GM12878 (cell line): ENCODE measurements around the gene ZMYND11. TPM values are rescaled to one million over a fixed set of nuclear protein-coding genes. Genes with fewer than 3 reads are reported as not detected.

Experiments used
- ATAC-seq: fragments of 200-7000 bp; cut with Tn5 transposase; 3 replicates; pipeline ENCODE4 v1.9.1; 2020; ENCODE audit warnings: mild to moderate bottlenecking, moderate library complexity
- BruUV-seq: library from RNA; stranded (reverse); fragments of 400-500 nt; replicated peaks from 2 replicates; lab custom pipeline; 2021; lab: Mats Ljungman, UMichigan
- CTCF ChIA-PET: fragments of 300-600 bp; sonication (Branson Sonifier 250); formaldehyde crosslinking; extraction: SDS; loops from one replicate; lab custom pipeline; 2021; ENCODE audit warnings: inconsistent platforms; lab: Yijun Ruan, JAX
- POLR2A ChIA-PET: fragments of 350-600 bp; formaldehyde crosslinking; extraction: SDS; loops from one replicate; lab custom pipeline; 2021; ENCODE audit warnings: inconsistent platforms; lab: Charles Lee
- RAD21 ChIA-PET: fragments of 300-600 bp; sonication (Branson Sonifier 250); formaldehyde crosslinking; loops from one replicate; lab custom pipeline; 2023; ENCODE audit warnings: antibody characterized with exemption; ENCODE audit not compliant: unreplicated experiment; lab: Charles Lee
- SMC1A ChIA-PET: fragments of 300-600 bp; sonication (Branson Sonifier 250); formaldehyde crosslinking; loops from one replicate; lab custom pipeline; 2023; ENCODE audit not compliant: unreplicated experiment, uncharacterized antibody; lab: Charles Lee
- DNase-seq: peaks from one replicate; pipeline ENCODE4 v3.0.0-alpha.2; 2011; ENCODE audit warnings: low read depth, low spot score
- FAIRE-seq: peaks from 3 replicates; lab custom pipeline; 2011; peaks lifted over from hg19 to GRCh38; lab: Jason Lieb, UNC
- H2AFZ ChIP-seq: 2 replicates; pipeline ENCODE4 v1.6.0; 2011; ENCODE audit warnings: low read depth, low read length, control low read depth; ENCODE audit not compliant: control insufficient read depth
- H3K27ac ChIP-seq: 2 replicates; pipeline ENCODE4 v1.5.1; 2011; ENCODE audit warnings: control low read depth; ENCODE audit not compliant: control insufficient read depth, insufficient read depth
- H3K27me3 ChIP-seq, 2 experiments: replicated peaks in 1 of 2; 2 replicates each; pipeline versions ENCODE4 v1.6.0 to v1.6.1; 2011; ENCODE audit warnings: low read length in 1 of 2; ENCODE audit not compliant: control insufficient read depth in 2 of 2, insufficient read depth in 2 of 2
- H3K36me3 ChIP-seq, 2 experiments: 2 replicates each; pipeline ENCODE4 v1.5.1; 2011; ENCODE audit warnings: low read length in 1 of 2; ENCODE audit not compliant: control insufficient read depth in 2 of 2, insufficient read depth in 2 of 2
- H3K4me1 ChIP-seq: 2 replicates; pipeline ENCODE4 v1.6.1; 2011; ENCODE audit warnings: mild to moderate bottlenecking, low read length, moderate library complexity, mixed read lengths; ENCODE audit not compliant: control insufficient read depth, insufficient read depth
- H3K4me2 ChIP-seq: 2 replicates; pipeline ENCODE4 v1.6.0; 2011; ENCODE audit warnings: control low read depth; ENCODE audit not compliant: control insufficient read depth, insufficient read depth
- H3K4me3 ChIP-seq: fragments of 200-600 bp; sonication (generic); 2 replicates; pipeline ENCODE4 v1.5.1; 2016
- H3K79me2 ChIP-seq: 2 replicates; pipeline ENCODE4 v1.6.0; 2011; ENCODE audit warnings: low read length; ENCODE audit not compliant: control insufficient read depth, insufficient read depth
- H3K9ac ChIP-seq: 2 replicates; pipeline ENCODE4 v1.8.0; 2011; ENCODE audit warnings: low read length, control low read depth, mixed read lengths; ENCODE audit not compliant: control insufficient read depth, insufficient read depth
- H3K9me3 ChIP-seq: replicated peaks from 3 replicates; pipeline ENCODE4 v1.5.1; 2011; ENCODE audit warnings: mild to moderate bottlenecking, low read length; ENCODE audit not compliant: control insufficient read depth, insufficient read depth
- H4K20me1 ChIP-seq: 2 replicates; pipeline ENCODE4 v1.6.0; 2011; ENCODE audit not compliant: control insufficient read depth, insufficient read depth
- MXI1 ChIP-seq: fragments of 150-350 bp; IDR thresholded peaks from 2 replicates; pipeline ENCODE4 v1.6.1; 2011; ENCODE audit warnings: low read depth, mild to moderate bottlenecking, inconsistent platforms, low read length, improper control_type of control experiment
- MYC ChIP-seq: IDR thresholded peaks from 2 replicates; pipeline ENCODE4 v1.6.1; 2011; ENCODE audit warnings: mild to moderate bottlenecking, low read length, moderate library complexity, inconsistent platforms; ENCODE audit not compliant: insufficient read depth, insufficient replicate concordance, insufficient read length, severe bottlenecking
- PAX8 ChIP-seq: fragments of 450-650 bp; IDR thresholded peaks from 2 replicates; pipeline ENCODE4 v1.6.1; 2017; ENCODE audit warnings: mild to moderate bottlenecking, moderate library complexity
- TBL1XR1 ChIP-seq: IDR thresholded peaks from 2 replicates; pipeline ENCODE4 v1.6.1; 2012; ENCODE audit warnings: low read depth, low read length, improper control_type of control experiment
- ZNF207 ChIP-seq: fragments of 450-650 bp; IDR thresholded peaks from 2 replicates; pipeline ENCODE4 v1.6.1; 2014; ENCODE audit warnings: antibody characterized with exemption, mild to moderate bottlenecking, borderline replicate concordance
- WGBS: methylation state at CpG from one replicate; pipeline ENCODE4 v1.1.6; 2016; ENCODE audit warnings: low lambda C conversion rate; ENCODE audit not compliant: insufficient replicate concordance, insufficient coverage; ENCODE audit errors: missing lambda C conversion rate; 5-methylcytosine and 5-hydroxymethylcytosine counted together
- in situ Hi-C: fragments of 300-500 bp; cut with MboI; formaldehyde crosslinking; loops from 9 replicates; pipeline ENCODE4 v1.14.3; 2018; ENCODE audit warnings: mixed read lengths
- intact Hi-C: fragments of 100-400 bp; cut with micrococcal nuclease; formaldehyde crosslinking; loops from one replicate; pipeline ENCODE4 v1.14.2; 2022; ENCODE audit not compliant: unreplicated experiment
- polyA plus RNA-seq, 11 experiments: library from polyadenylated mRNA; depleted of rRNA in 4 of 11; unstranded in 6 of 11; stranded (reverse) in 5 of 11; fragments of >200 nt; fragmentation: Nextera tagmentation in 4 of 11; fragmentation: Illumina TruSeq in 1 of 11; extraction: Ambion mirVana in 4 of 11; extraction: Trizol in 1 of 11; gene quantifications; 1 replicate in 1 of 11; 2 replicates in 10 of 11; pipeline versions ENCODE4 v1.2.1 to v1.2.3, GENCODE V29; 2011 to 2016; ENCODE audit warnings: inconsistent platforms in 2 of 11, missing spikeins in 2 of 11, low read depth in 1 of 11
- total RNA-seq, 4 experiments: library from RNA; depleted of rRNA in 3 of 4; stranded (reverse); fragments of >200 nt in 3 of 4; fragmentation: Illumina TruSeq in 1 of 4; extraction: Trizol in 1 of 4; gene quantifications; 2 replicates each; pipeline versions ENCODE4 v1.2.1 to v1.2.3, GENCODE V29; 2013 to 2021
- TF ChIP-seq, protein P1 (sequence below): fragments of 450-650 bp; IDR thresholded peaks from 2 replicates; pipeline ENCODE4 v1.6.1; 2017; ENCODE audit warnings: borderline replicate concordance
- TF ChIP-seq, protein P2 (sequence below): IDR thresholded peaks from 2 replicates; pipeline ENCODE4 v1.6.1; 2011; ENCODE audit warnings: low read depth, mild to moderate bottlenecking, low read length, moderate library complexity, borderline replicate concordance; ENCODE audit errors: extremely low read depth
- TF ChIP-seq, protein P3 (sequence below): fragments of 450-650 bp; IDR thresholded peaks from 2 replicates; pipeline ENCODE4 v1.6.1; 2018; ENCODE audit warnings: borderline replicate concordance, mild to moderate bottlenecking; ENCODE audit not compliant: partially characterized antibody
- TF ChIP-seq, protein P4 (sequence below): fragments of 450-650 bp; conservative IDR thresholded peaks from 2 replicates; pipeline ENCODE4 v1.6.1; 2017; ENCODE audit warnings: mild to moderate bottlenecking, moderate library complexity
- TF ChIP-seq, protein P5 (sequence below), 3 experiments: IDR thresholded peaks in 2 of 3; conservative IDR thresholded peaks in 1 of 3; 2 replicates each; pipeline ENCODE4 v1.5.1; 2011; ENCODE audit warnings: low read depth in 3 of 3, low read length in 3 of 3, mild to moderate bottlenecking in 3 of 3, control low read depth in 2 of 3, moderate library complexity in 2 of 3, inconsistent platforms in 1 of 3, mixed read lengths in 1 of 3; ENCODE audit not compliant: control insufficient read depth in 2 of 3, insufficient read depth in 1 of 3; ENCODE audit errors: extremely low read depth in 1 of 3

Gene ZMYND11
- total and polyA plus RNA-seq, 10 of the 15 experiments (the other 5 are each of a cell fraction or from before 2014, with no cell fraction given), result 3.3 to 24.4 (median 13.1) TPM

DNA sequence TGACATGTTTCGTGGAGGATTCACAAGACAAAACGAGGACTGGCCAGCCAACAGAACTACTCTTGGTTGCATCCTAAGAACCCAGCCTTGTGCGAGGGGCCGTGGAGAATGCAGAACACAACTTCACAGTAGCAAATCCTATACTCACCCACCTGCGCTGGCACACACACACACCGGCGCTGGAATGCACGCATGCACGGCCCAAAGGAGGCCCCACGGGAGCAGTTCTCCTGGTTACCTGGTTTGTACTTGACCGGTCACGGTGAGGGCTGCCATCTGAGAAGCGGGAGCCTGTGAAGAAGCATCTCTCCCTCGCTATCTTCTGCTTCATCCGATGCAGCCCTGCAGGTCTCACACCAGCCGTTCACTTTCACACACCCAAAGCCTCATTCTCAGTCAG is 137.8 kb downstream of the ZMYND11 start (continued):
- TF ChIP-seq, protein P1, sequence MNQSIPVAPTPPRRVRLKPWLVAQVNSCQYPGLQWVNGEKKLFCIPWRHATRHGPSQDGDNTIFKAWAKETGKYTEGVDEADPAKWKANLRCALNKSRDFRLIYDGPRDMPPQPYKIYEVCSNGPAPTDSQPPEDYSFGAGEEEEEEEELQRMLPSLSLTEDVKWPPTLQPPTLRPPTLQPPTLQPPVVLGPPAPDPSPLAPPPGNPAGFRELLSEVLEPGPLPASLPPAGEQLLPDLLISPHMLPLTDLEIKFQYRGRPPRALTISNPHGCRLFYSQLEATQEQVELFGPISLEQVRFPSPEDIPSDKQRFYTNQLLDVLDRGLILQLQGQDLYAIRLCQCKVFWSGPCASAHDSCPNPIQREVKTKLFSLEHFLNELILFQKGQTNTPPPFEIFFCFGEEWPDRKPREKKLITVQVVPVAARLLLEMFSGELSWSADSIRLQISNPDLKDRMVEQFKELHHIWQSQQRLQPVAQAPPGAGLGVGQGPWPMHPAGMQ, result no peak

DNA sequence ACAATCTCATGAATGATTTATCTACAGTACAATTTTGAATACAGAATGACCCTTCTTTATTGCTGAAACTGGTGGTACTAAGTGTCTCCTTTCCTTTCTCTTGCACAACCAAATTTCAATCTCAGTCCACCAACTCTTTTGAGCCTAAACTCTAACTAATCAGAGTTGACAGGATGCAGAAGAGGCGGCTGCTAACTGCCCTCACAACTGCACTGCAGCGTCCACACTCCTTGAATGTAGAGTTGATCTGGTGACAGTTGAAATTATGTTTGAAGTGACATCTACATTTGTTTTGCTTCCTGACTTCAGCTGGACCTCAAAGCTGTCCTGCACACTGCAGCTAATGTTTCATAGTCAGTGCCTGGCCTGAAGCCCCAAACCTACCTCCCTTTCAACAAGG is 139.6 kb downstream of the ZMYND11 start:
- H3K79me2 ChIP-seq, result no peaks in the 10 kb centered on the region
- H4K20me1 ChIP-seq, result no peaks in the 10 kb centered on the region
- no peak overlapping the region for H3K27ac ChIP-seq
- H3K4me3 ChIP-seq, result no peak overlapping the region
- no peak overlapping the region for H3K9ac ChIP-seq
- no peak overlapping the region for H2AFZ ChIP-seq
- WGBS, result 32% methylated on average over 2 of the region's 2 CpGs
- CTCF ChIA-PET, result no interaction called here
- in situ Hi-C loops (no loop called here), intact Hi-C loops (no loop called here)
- no peaks in the 10 kb centered on the region for H3K4me1 ChIP-seq
- no peaks in the 10 kb centered on the region for H3K36me3 ChIP-seq
- RAD21 ChIA-PET, result no interaction called here
- ATAC-seq (no peak), DNase-seq (no peak), FAIRE-seq (no peak)
- POLR2A ChIA-PET, result no interaction called here
- no peaks in the 10 kb centered on the region; a peak in 1 of 4 replicates for H3K27me3 ChIP-seq
- no TSS peak for BruUV-seq
- SMC1A ChIA-PET, result no interaction called here
- no peak overlapping the region for H3K4me2 ChIP-seq
- no peaks in the 10 kb centered on the region for H3K9me3 ChIP-seq
- TF ChIP-seq, protein P2, sequence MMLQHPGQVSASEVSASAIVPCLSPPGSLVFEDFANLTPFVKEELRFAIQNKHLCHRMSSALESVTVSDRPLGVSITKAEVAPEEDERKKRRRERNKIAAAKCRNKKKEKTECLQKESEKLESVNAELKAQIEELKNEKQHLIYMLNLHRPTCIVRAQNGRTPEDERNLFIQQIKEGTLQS, result no peak
- TF ChIP-seq MYC (no peak), MXI1 (no peak), TBL1XR1 (no peak), PAX8 (no peak), ZNF207 (no peak)
- TF ChIP-seq, protein P1, result no peak
- TF ChIP-seq, protein P3, sequence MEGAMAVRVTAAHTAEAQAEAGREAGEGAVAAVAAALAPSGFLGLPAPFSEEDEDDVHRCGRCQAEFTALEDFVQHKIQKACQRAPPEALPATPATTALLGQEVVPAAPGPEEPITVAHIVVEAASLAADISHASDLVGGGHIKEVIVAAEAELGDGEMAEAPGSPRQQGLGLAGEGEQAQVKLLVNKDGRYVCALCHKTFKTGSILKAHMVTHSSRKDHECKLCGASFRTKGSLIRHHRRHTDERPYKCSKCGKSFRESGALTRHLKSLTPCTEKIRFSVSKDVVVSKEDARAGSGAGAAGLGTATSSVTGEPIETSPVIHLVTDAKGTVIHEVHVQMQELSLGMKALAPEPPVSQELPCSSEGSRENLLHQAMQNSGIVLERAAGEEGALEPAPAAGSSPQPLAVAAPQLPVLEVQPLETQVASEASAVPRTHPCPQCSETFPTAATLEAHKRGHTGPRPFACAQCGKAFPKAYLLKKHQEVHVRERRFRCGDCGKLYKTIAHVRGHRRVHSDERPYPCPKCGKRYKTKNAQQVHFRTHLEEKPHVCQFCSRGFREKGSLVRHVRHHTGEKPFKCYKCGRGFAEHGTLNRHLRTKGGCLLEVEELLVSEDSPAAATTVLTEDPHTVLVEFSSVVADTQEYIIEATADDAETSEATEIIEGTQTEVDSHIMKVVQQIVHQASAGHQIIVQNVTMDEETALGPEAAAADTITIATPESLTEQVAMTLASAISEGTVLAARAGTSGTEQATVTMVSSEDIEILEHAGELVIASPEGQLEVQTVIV, result no peak
- TF ChIP-seq, protein P4, sequence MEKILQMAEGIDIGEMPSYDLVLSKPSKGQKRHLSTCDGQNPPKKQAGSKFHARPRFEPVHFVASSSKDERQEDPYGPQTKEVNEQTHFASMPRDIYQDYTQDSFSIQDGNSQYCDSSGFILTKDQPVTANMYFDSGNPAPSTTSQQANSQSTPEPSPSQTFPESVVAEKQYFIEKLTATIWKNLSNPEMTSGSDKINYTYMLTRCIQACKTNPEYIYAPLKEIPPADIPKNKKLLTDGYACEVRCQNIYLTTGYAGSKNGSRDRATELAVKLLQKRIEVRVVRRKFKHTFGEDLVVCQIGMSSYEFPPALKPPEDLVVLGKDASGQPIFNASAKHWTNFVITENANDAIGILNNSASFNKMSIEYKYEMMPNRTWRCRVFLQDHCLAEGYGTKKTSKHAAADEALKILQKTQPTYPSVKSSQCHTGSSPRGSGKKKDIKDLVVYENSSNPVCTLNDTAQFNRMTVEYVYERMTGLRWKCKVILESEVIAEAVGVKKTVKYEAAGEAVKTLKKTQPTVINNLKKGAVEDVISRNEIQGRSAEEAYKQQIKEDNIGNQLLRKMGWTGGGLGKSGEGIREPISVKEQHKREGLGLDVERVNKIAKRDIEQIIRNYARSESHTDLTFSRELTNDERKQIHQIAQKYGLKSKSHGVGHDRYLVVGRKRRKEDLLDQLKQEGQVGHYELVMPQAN, result no peak
- TF ChIP-seq, protein P5, sequence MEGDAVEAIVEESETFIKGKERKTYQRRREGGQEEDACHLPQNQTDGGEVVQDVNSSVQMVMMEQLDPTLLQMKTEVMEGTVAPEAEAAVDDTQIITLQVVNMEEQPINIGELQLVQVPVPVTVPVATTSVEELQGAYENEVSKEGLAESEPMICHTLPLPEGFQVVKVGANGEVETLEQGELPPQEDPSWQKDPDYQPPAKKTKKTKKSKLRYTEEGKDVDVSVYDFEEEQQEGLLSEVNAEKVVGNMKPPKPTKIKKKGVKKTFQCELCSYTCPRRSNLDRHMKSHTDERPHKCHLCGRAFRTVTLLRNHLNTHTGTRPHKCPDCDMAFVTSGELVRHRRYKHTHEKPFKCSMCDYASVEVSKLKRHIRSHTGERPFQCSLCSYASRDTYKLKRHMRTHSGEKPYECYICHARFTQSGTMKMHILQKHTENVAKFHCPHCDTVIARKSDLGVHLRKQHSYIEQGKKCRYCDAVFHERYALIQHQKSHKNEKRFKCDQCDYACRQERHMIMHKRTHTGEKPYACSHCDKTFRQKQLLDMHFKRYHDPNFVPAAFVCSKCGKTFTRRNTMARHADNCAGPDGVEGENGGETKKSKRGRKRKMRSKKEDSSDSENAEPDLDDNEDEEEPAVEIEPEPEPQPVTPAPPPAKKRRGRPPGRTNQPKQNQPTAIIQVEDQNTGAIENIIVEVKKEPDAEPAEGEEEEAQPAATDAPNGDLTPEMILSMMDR (IDR thresholded peaks at IDR 0.05 in 2 of 3, conservative IDR thresholded peaks at IDR 0.05 in 1 of 3; ENCODE audit: control insufficient read depth in 2 of 3, extremely low read depth in 1 of 3, insufficient read depth in 1 of 3, low read depth in 3 of 3, low read length in 3 of 3), result no peak
